ENCODE data around the gene ELOA.

ELOA gene

DNA sequence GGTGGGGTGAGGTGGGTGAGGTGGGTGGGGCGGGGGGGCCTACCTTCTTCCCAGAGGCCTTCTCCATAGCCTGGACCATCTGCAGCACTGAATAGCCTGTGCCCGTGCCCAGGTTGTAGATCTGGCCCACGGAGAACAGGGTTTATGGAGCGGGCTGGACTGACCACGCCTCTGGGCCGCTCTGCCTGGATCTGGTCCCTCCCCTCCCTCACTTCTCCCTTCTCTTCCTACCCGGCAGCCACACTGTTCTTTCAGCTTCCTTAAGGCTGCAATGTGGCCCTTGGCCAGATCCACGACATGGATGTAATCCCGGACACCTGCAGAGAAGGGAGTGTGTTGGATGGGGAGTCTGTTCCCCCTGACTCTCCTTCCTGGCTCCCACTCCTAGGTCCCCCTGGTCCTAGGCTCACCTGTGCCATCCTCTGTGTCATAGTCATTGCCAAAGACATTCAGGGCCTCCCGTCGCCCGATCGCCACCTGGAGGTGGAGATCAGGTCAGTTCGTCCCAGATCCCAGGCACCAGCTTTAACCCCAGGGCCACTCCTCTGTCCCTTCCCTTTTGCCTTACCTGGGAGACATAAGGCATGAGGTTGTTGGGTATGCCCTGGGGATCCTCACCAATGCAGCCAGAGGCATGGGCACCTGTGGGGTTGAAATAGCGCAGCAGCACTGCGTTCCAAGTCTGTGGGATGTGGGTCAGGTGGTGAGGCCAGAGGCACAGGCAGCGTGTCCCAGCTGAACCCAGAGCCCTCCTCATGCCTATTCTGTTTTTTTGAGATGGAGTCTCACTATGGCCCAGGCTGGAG is 53.4 kb downstream of the ELOA start (continued):
- TF ChIP-seq, protein P1, sequence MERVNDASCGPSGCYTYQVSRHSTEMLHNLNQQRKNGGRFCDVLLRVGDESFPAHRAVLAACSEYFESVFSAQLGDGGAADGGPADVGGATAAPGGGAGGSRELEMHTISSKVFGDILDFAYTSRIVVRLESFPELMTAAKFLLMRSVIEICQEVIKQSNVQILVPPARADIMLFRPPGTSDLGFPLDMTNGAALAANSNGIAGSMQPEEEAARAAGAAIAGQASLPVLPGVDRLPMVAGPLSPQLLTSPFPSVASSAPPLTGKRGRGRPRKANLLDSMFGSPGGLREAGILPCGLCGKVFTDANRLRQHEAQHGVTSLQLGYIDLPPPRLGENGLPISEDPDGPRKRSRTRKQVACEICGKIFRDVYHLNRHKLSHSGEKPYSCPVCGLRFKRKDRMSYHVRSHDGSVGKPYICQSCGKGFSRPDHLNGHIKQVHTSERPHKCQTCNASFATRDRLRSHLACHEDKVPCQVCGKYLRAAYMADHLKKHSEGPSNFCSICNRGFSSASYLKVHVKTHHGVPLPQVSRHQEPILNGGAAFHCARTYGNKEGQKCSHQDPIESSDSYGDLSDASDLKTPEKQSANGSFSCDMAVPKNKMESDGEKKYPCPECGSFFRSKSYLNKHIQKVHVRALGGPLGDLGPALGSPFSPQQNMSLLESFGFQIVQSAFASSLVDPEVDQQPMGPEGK (tag by site-specific recombination; IDR thresholded peaks at IDR 0.05), result 0 out of 2 replicates have a peak, but pooled peaks have one; percentile 11
- TF ChIP-seq ZNF600 (tag by site-specific recombination; IDR thresholded peaks at IDR 0.05) (0 out of 2 replicates have a peak, but pooled peaks have one; percentile 43), MZF1 (tag by site-specific recombination; IDR thresholded peaks at IDR 0.05; ENCODE audit: borderline replicate concordance) (no peak)
- TF ChIP-seq, protein P2, sequence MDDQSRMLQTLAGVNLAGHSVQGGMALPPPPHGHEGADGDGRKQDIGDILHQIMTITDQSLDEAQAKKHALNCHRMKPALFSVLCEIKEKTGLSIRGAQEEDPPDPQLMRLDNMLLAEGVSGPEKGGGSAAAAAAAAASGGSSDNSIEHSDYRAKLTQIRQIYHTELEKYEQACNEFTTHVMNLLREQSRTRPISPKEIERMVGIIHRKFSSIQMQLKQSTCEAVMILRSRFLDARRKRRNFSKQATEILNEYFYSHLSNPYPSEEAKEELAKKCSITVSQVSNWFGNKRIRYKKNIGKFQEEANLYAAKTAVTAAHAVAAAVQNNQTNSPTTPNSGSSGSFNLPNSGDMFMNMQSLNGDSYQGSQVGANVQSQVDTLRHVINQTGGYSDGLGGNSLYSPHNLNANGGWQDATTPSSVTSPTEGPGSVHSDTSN (CRISPR knock-in tag; IDR thresholded peaks at IDR 0.05), result no peak
- TF ChIP-seq, protein P3, sequence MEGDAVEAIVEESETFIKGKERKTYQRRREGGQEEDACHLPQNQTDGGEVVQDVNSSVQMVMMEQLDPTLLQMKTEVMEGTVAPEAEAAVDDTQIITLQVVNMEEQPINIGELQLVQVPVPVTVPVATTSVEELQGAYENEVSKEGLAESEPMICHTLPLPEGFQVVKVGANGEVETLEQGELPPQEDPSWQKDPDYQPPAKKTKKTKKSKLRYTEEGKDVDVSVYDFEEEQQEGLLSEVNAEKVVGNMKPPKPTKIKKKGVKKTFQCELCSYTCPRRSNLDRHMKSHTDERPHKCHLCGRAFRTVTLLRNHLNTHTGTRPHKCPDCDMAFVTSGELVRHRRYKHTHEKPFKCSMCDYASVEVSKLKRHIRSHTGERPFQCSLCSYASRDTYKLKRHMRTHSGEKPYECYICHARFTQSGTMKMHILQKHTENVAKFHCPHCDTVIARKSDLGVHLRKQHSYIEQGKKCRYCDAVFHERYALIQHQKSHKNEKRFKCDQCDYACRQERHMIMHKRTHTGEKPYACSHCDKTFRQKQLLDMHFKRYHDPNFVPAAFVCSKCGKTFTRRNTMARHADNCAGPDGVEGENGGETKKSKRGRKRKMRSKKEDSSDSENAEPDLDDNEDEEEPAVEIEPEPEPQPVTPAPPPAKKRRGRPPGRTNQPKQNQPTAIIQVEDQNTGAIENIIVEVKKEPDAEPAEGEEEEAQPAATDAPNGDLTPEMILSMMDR (tag by site-specific recombination; IDR thresholded peaks at IDR 0.05), result peak; percentile 26; the same call in 1 of the 2 replicates

DNA sequence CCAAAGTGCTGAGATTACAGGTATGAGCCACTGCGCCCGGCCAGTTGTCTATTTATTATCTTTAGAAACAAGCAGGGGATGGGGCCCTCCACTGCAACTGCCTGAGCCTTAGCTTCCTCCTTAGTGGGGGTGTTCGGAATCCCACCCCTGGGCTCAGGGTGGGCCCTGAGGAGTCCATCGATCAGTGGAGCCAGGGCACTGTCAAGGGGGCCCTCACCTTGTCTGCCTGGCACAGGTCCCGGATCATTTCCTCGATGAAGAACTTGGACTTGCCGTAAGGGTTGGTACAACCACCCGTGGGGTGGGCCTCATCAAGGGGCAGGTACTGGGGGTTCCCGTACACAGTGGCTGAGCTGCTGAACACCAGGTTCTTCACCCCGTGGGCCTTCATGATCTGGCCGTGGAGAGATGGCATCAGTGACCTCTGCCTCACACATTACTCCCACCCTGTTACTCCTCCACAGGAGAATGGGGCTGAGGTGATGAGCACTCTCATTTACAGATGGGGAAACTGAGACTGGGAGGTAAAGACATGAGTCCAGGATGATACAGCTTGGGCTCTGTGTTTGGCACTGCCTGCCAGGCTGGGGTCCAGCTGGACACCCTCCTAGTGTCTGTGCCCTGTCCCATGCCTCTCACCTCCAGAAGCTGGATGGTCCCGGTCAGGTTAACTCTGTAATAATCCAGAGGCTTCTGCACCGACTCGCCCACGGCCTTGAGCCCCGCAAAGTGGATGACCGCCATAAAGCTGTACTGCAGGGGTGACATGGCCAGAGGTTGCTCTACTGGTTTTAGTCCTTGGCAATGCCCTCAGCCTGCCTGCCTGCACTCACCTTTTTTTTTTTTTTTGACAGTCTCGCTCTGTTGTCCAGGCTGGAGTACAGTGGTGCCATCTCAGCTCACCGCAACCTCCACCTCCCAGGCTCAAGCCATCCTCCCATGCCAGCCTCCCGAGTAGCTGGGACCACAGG is 54.5 kb downstream of the ELOA start:
- TF ChIP-seq ZNF549 (tag by site-specific recombination; IDR thresholded peaks at IDR 0.05) (no peak), ZNF146 (tag by site-specific recombination; IDR thresholded peaks at IDR 0.05) (no peak), SP2 (tag by site-specific recombination; IDR thresholded peaks at IDR 0.05) (no peak), GLIS1 (tag by site-specific recombination; IDR thresholded peaks at IDR 0.05) (no peak), ZBTB17 (tag by site-specific recombination; IDR thresholded peaks at IDR 0.05) (no peak), ZNF16 (tag by site-specific recombination; IDR thresholded peaks at IDR 0.05; ENCODE audit: low read depth) (no peak), ZNF747 (tag by site-specific recombination; IDR thresholded peaks at IDR 0.05) (no peak), ZNF548 (tag by site-specific recombination; IDR thresholded peaks at IDR 0.05) (no peak), ZNF416 (tag by site-specific recombination; IDR thresholded peaks at IDR 0.05) (no peak)
- TF ChIP-seq, protein P4, sequence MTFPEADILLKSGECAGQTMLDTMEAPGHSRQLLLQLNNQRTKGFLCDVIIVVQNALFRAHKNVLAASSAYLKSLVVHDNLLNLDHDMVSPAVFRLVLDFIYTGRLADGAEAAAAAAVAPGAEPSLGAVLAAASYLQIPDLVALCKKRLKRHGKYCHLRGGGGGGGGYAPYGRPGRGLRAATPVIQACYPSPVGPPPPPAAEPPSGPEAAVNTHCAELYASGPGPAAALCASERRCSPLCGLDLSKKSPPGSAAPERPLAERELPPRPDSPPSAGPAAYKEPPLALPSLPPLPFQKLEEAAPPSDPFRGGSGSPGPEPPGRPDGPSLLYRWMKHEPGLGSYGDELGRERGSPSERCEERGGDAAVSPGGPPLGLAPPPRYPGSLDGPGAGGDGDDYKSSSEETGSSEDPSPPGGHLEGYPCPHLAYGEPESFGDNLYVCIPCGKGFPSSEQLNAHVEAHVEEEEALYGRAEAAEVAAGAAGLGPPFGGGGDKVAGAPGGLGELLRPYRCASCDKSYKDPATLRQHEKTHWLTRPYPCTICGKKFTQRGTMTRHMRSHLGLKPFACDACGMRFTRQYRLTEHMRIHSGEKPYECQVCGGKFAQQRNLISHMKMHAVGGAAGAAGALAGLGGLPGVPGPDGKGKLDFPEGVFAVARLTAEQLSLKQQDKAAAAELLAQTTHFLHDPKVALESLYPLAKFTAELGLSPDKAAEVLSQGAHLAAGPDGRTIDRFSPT (tag by site-specific recombination; IDR thresholded peaks at IDR 0.05), result no peak
- TF ChIP-seq, protein P5, sequence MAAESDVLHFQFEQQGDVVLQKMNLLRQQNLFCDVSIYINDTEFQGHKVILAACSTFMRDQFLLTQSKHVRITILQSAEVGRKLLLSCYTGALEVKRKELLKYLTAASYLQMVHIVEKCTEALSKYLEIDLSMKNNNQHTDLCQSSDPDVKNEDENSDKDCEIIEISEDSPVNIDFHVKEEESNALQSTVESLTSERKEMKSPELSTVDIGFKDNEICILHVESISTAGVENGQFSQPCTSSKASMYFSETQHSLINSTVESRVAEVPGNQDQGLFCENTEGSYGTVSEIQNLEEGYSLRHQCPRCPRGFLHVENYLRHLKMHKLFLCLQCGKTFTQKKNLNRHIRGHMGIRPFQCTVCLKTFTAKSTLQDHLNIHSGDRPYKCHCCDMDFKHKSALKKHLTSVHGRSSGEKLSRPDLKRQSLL (tag by site-specific recombination; IDR thresholded peaks at IDR 0.05), result no peak
- no peaks in the 10 kb centered on the region for H3K9me3 ChIP-seq (ENCODE audit: control insufficient read depth, insufficient read depth, low read depth, low read length)
- peaks cover 3% of the 10 kb centered on the region; the same call in 1 of the 2 replicates for H3K4me1 ChIP-seq (ENCODE audit: control insufficient read depth, insufficient read depth, low read length)
- ChIA-PET POLR2A (interaction anchor here (0.6 to 5.5 kb wide), 6 partner anchors 7 to 243 kb away, joined by 3 to 47 read pairs (median 8); partner anchors contain the start of genes HMGCL, LYPLA2 and PITHD1), CTCF (interaction anchor here (0.9 to 5.6 kb wide), 5 partner anchors 8 to 112 kb away, joined by 3 to 52 read pairs (median 4); no protein-coding TSS in a partner anchor)
- peaks cover 0 to 73% of the 10 kb centered on the region in 2 experiments; a peak in 2 of 3 replicates for H3K36me3 ChIP-seq (ENCODE audit: control insufficient read depth in 2 of 2, insufficient read depth in 1 of 2, low read length in 2 of 2)
- H3K4me3 ChIP-seq (ENCODE audit: low read depth, low read length), result no peak overlapping the region
- no peak overlapping the region for H3K27ac ChIP-seq (ENCODE audit: extremely low read depth, low read depth, low read length)
